Activated T-helper 9 cell treated with anti-CD3 and anti-CD28 coated beads, Interleukin-2, amount 50 U/mL, for 16 hours (primary cell): ENCODE data around the gene SAPCD2.

Experiments used
- DNase-seq: peaks from one replicate; pipeline ENCODE4 v3.0.0-alpha.2; 2020; ENCODE audit warnings: low read depth

Gene SAPCD2

GRCh38 chr9:137082222-137082924 is 12.0 kb upstream of the SAPCD2 start:
- DNase-seq, result no peak

GRCh38 chr9:137080260-137081122 is 10.1 kb upstream of the SAPCD2 start:
- no peak for DNase-seq

GRCh38 chr9:137079401-137079787 is 9.0 kb upstream of the SAPCD2 start:
- DNase-seq, result no peak

GRCh38 chr9:137078701-137079400 is 8.5 kb upstream of the SAPCD2 start:
- no peak for DNase-seq

GRCh38 chr9:137077758-137078693 is 7.7 kb upstream of the SAPCD2 start:
- DNase-seq, result no peak

- peak; percentile 24 for DNase-seq
Measured at GRCh38 chr9:137077010-137077747, 6.8 kb upstream of the SAPCD2 start, which contains the start of gene UAP1L1. Gene UAP1L1, plus strand, starts transcription at chr9:137077517. Its CDS starts 16 bp downstream, at chr9:137077533.

GRCh38 chr9:137076636-137077009 is 6.3 kb upstream of the SAPCD2 start:
- no peak for DNase-seq

GRCh38 chr9:137075275-137075775 is 5.0 kb upstream of the SAPCD2 start:
- no peak for DNase-seq

- no peak for DNase-seq
Measured at GRCh38 chr9:137074657-137075274, 4.4 kb upstream of the SAPCD2 start.

GRCh38 chr9:137073992-137074399 is 3.6 kb upstream of the SAPCD2 start:
- DNase-seq, result no peak

- DNase-seq, result no peak
Measured at GRCh38 chr9:137071282-137071681, 925 bp upstream of the SAPCD2 start.

GRCh38 chr9:137070906-137071275 is 534 bp upstream of the SAPCD2 start:
- DNase-seq, result no peak

- DNase-seq, result no peak
Measured at GRCh38 chr9:137069508-137070091, 757 bp downstream of the SAPCD2 start.

- no peak for DNase-seq
Measured at GRCh38 chr9:137068539-137069507, 1.5 kb downstream of the SAPCD2 start.

GRCh38 chr9:137067860-137068538 is 2.4 kb downstream of the SAPCD2 start:
- DNase-seq, result peak; percentile 73

- DNase-seq, result no peak
Measured at GRCh38 chr9:137066096-137066861, 4.1 kb downstream of the SAPCD2 start.

GRCh38 chr9:137065336-137065967 is 4.9 kb downstream of the SAPCD2 start:
- no peak for DNase-seq
